HG02870 (cell line): ENCODE results near the gene MRPL50.
A peak's percentile ranks its signal among the peaks of the same experiment; 100 is the strongest.
"Not testable (repeated sequence)": the region's sequence is repeated elsewhere in the genome, so short reads cannot be mapped to it uniquely, and the experiment has no call there.

Experiments
- ATAC-seq: cut with Tn5 transposase; IDR thresholded peaks from one replicate; pipeline ENCODE4 v1.9.1; 2021; ENCODE audit warnings: mild to moderate bottlenecking, moderate library complexity; ENCODE audit not compliant: unreplicated experiment

The MRPL50 gene

GRCh38 chr9:101418518-101419430 lies 20.4 kb upstream of the MRPL50 start:
- no peak for ATAC-seq

GRCh38 chr9:101417977-101418376 lies 19.6 kb upstream of the MRPL50 start:
- no peak for ATAC-seq

GRCh38 chr9:101417389-101417788 lies 19.0 kb upstream of the MRPL50 start:
- no peak for ATAC-seq

GRCh38 chr9:101415578-101415977 lies 17.2 kb upstream of the MRPL50 start:
- ATAC-seq = no peak

GRCh38 chr9:101414839-101415238 lies 16.4 kb upstream of the MRPL50 start:
- ATAC-seq = no peak

GRCh38 chr9:101409079-101409477 lies 10.7 kb upstream of the MRPL50 start:
- no peak for ATAC-seq

GRCh38 chr9:101408374-101409078 lies 10.1 kb upstream of the MRPL50 start:
- ATAC-seq = no peak

GRCh38 chr9:101403516-101404285 lies 5.3 kb upstream of the MRPL50 start:
- ATAC-seq = no peak

GRCh38 chr9:101400120-101400519 lies 1.7 kb upstream of the MRPL50 start:
- no peak for ATAC-seq

GRCh38 chr9:101399643-101399970 lies 1.2 kb upstream of the MRPL50 start:
- no peak for ATAC-seq

GRCh38 chr9:101398930-101399642 lies 668 bp upstream of the MRPL50 start:
- ATAC-seq = peak; percentile 6

GRCh38 chr9:101397746-101398067 lies 711 bp downstream of the MRPL50 start:
- no peak for ATAC-seq

- ATAC-seq = no peak
Measured at GRCh38 chr9:101394687-101395086, 3.7 kb downstream of the MRPL50 start.

GRCh38 chr9:101393135-101393534 lies 5.3 kb downstream of the MRPL50 start:
- ATAC-seq = no peak

- no peak for ATAC-seq
Measured at GRCh38 chr9:101388507-101388993, 9.9 kb downstream of the MRPL50 start.

GRCh38 chr9:101387871-101388506 lies 10.4 kb downstream of the MRPL50 start:
- peak; percentile 89 for ATAC-seq

GRCh38 chr9:101384873-101385536 lies 13.4 kb downstream of the MRPL50 start, which contains the start of gene BAAT:
Gene BAAT, minus strand, starts transcription at chr9:101385006. Its CDS starts 13,602 bp downstream, at chr9:101371404.
- not testable (repeated sequence) for ATAC-seq

GRCh38 chr9:101383361-101383760 lies 15.1 kb downstream of the MRPL50 start:
- ATAC-seq = no peak

- ATAC-seq = no peak
Measured at GRCh38 chr9:101381833-101382342, 16.5 kb downstream of the MRPL50 start.
